Measurements from ENCODE around the gene TEX14.

Gene TEX14

DNA sequence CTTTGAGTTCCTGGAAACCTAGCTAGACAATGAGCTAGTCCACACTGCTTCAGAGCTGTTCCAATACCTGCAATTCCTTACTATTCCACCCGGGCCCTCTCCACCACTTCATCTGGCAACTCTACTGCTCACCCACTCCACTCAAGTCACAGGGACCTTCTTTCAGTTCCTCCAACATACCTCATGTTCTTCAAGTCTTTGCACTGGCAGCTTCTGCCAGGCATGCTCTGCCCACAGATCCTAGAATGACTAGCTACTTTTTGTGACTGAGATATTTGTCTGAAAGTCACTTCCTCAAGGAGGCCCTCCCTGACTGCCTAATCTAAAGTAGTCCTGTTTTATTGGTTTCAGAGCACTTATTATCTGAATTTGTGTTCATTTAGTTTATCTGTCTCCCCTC is 86.4 kb downstream of the TEX14 start:
- Histone ChIP-seq H2BK120ac (ENCODE audit: low read depth, low read length) (no peak overlapping the region), H2AFZ (ENCODE audit: low read length) (no peak overlapping the region), H3K27me3 (ENCODE audit: control insufficient read depth in 3 of 3, insufficient read depth in 3 of 3, low read depth in 1 of 3, low read length in 3 of 3) (no peaks in the 10 kb centered on the region), H2AK5ac (ENCODE audit: low read depth, low read length) (no peak overlapping the region), H3K79me1 (ENCODE audit: low read depth, low read length) (no peaks in the 10 kb centered on the region), H4K8ac (ENCODE audit: low read depth, low read length) (no peak overlapping the region), H3K18ac (ENCODE audit: low read length) (no peak overlapping the region), H3K23ac (ENCODE audit: low read depth, low read length, poor library complexity) (no peak overlapping the region), H3K27ac (replicated peaks; ENCODE audit: low read length) (no peak overlapping the region), H3K4me1 (ENCODE audit: control insufficient read depth in 2 of 2, insufficient read depth in 1 of 2, low read depth in 1 of 2, low read length in 2 of 2) (no peaks in the 10 kb centered on the region), H4K91ac (ENCODE audit: low read depth, low read length, poor library complexity) (no peak overlapping the region), H3K14ac (ENCODE audit: low read length) (no peak overlapping the region), H2BK15ac (ENCODE audit: low read length) (no peak overlapping the region), H2BK5ac (ENCODE audit: low read length) (no peak overlapping the region), H2BK12ac (ENCODE audit: low read length) (no peak overlapping the region), H3K9me3 (replicated peaks in 1 of 2; ENCODE audit: control insufficient read depth in 2 of 2, insufficient read depth in 1 of 2, low read depth in 1 of 2, low read length in 2 of 2) (peaks cover 0 to 2% of the 10 kb centered on the region in 2 donors), H3K36me3 (replicated peaks in 1 of 2; ENCODE audit: control insufficient read depth in 2 of 2, insufficient read depth in 2 of 2, low read length in 2 of 2) (no peaks in the 10 kb centered on the region), H3K4me2 (ENCODE audit: insufficient read depth, low read length, poor library complexity, severe bottlenecking) (no peak overlapping the region), H3K4ac (ENCODE audit: low read length) (no peak overlapping the region), H3K4me3 (ENCODE audit: low read length in 2 of 2) (no peak overlapping the region), H3K9ac (ENCODE audit: low read depth, low read length, poor library complexity) (no peak overlapping the region)
- no peak for DNase-seq (ENCODE audit: low spot score)
- WGBS, 2 donors (ENCODE audit: extremely low coverage in 2 of 2, insufficient read length in 2 of 2, insufficient replicate concordance in 1 of 2) = no CpG with 5 or more reads among the region's 1 CpG

DNA sequence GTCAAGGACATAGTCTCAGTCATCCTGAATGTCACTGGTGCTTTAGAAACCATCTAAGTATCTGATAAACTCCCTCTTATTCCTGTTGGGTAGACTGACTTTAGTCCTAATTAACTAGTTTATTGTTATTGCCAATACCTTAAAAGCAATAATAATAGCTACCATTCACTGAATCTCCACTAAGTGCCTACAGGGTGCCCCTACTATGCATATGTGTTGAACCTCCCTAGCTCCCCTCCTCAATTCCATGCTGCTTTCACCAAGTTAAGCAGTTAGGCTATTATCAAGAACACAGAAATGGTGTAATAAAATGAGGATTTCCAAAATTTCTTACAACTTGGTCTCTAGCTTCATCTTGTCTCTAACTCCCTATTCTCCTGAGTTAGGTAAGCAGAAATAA is 89.9 kb downstream of the TEX14 start:
- Histone ChIP-seq H3K27ac (replicated peaks; ENCODE audit: low read length) (no peak overlapping the region), H3K4ac (ENCODE audit: low read length) (no peak overlapping the region), H3K18ac (ENCODE audit: low read length) (no peak overlapping the region), H3K4me1 (ENCODE audit: control insufficient read depth in 2 of 2, insufficient read depth in 1 of 2, low read depth in 1 of 2, low read length in 2 of 2) (no peaks in the 10 kb centered on the region), H3K27me3 (ENCODE audit: control insufficient read depth in 3 of 3, insufficient read depth in 3 of 3, low read depth in 1 of 3, low read length in 3 of 3) (no peaks in the 10 kb centered on the region), H4K8ac (ENCODE audit: low read depth, low read length) (no peak overlapping the region), H2BK120ac (ENCODE audit: low read depth, low read length) (no peak overlapping the region), H3K14ac (ENCODE audit: low read length) (no peak overlapping the region), H3K4me3 (ENCODE audit: low read length in 2 of 2) (no peak overlapping the region), H3K9ac (ENCODE audit: low read depth, low read length, poor library complexity) (no peak overlapping the region), H2BK12ac (ENCODE audit: low read length) (no peak overlapping the region), H2BK5ac (ENCODE audit: low read length) (no peak overlapping the region), H4K91ac (ENCODE audit: low read depth, low read length, poor library complexity) (no peak overlapping the region), H3K79me1 (ENCODE audit: low read depth, low read length) (no peaks in the 10 kb centered on the region), H2AFZ (ENCODE audit: low read length) (no peak overlapping the region), H3K23ac (ENCODE audit: low read depth, low read length, poor library complexity) (no peak overlapping the region), H3K36me3 (replicated peaks in 1 of 2; ENCODE audit: control insufficient read depth in 2 of 2, insufficient read depth in 2 of 2, low read length in 2 of 2) (no peaks in the 10 kb centered on the region), H3K4me2 (ENCODE audit: insufficient read depth, low read length, poor library complexity, severe bottlenecking) (no peak overlapping the region), H2BK15ac (ENCODE audit: low read length) (no peak overlapping the region), H3K9me3 (replicated peaks in 1 of 2; ENCODE audit: control insufficient read depth in 2 of 2, insufficient read depth in 1 of 2, low read depth in 1 of 2, low read length in 2 of 2) (no peaks in the 10 kb centered on the region), H2AK5ac (ENCODE audit: low read depth, low read length) (no peak overlapping the region)
- DNase-seq (ENCODE audit: low spot score) = no peak

- H2BK15ac ChIP-seq (ENCODE audit: low read length) = no peak overlapping the region
- whole genome bisulfite sequencing, 2 donors (ENCODE audit: extremely low coverage in 2 of 2, insufficient read length in 2 of 2, insufficient replicate concordance in 1 of 2) = no CpG with 5 or more reads among the region's 3 CpGs
- no peaks in the 10 kb centered on the region for H3K36me3 ChIP-seq (replicated peaks in 1 of 2; ENCODE audit: control insufficient read depth in 2 of 2, insufficient read depth in 2 of 2, low read length in 2 of 2)
- no peak overlapping the region for H3K18ac ChIP-seq (ENCODE audit: low read length)
- H3K27ac ChIP-seq (replicated peaks; ENCODE audit: low read length) = no peak overlapping the region
- H3K4me1 ChIP-seq (ENCODE audit: control insufficient read depth in 2 of 2, insufficient read depth in 1 of 2, low read depth in 1 of 2, low read length in 2 of 2) = no peaks in the 10 kb centered on the region
- H3K14ac ChIP-seq (ENCODE audit: low read length) = no peak overlapping the region
- no peak overlapping the region for H3K4me2 ChIP-seq (ENCODE audit: insufficient read depth, low read length, poor library complexity, severe bottlenecking)
- H2AFZ ChIP-seq (ENCODE audit: low read length) = no peak overlapping the region
- no peak overlapping the region for H3K4me3 ChIP-seq (ENCODE audit: low read length in 2 of 2)
- H3K4ac ChIP-seq (ENCODE audit: low read length) = no peak overlapping the region
- DNase-seq (ENCODE audit: low spot score) = no peak
- H4K91ac ChIP-seq (ENCODE audit: low read depth, low read length, poor library complexity) = no peak overlapping the region
- no peaks in the 10 kb centered on the region for H3K9me3 ChIP-seq (replicated peaks in 1 of 2; ENCODE audit: control insufficient read depth in 2 of 2, insufficient read depth in 1 of 2, low read depth in 1 of 2, low read length in 2 of 2)
- H2BK120ac ChIP-seq (ENCODE audit: low read depth, low read length) = no peak overlapping the region
- H3K79me1 ChIP-seq (ENCODE audit: low read depth, low read length) = no peaks in the 10 kb centered on the region
- H2BK12ac ChIP-seq (ENCODE audit: low read length) = no peak overlapping the region
- no peak overlapping the region for H3K23ac ChIP-seq (ENCODE audit: low read depth, low read length, poor library complexity)
- no peak overlapping the region for H3K9ac ChIP-seq (ENCODE audit: low read depth, low read length, poor library complexity)
- H4K8ac ChIP-seq (ENCODE audit: low read depth, low read length) = no peak overlapping the region
- no peak overlapping the region for H2AK5ac ChIP-seq (ENCODE audit: low read depth, low read length)
- H2BK5ac ChIP-seq (ENCODE audit: low read length) = no peak overlapping the region
- H3K27me3 ChIP-seq (ENCODE audit: control insufficient read depth in 3 of 3, insufficient read depth in 3 of 3, low read depth in 1 of 3, low read length in 3 of 3) = no peaks in the 10 kb centered on the region
Observed at GRCh38 chr17:58597371-58597770, 94.5 kb downstream of the TEX14 start.

DNA sequence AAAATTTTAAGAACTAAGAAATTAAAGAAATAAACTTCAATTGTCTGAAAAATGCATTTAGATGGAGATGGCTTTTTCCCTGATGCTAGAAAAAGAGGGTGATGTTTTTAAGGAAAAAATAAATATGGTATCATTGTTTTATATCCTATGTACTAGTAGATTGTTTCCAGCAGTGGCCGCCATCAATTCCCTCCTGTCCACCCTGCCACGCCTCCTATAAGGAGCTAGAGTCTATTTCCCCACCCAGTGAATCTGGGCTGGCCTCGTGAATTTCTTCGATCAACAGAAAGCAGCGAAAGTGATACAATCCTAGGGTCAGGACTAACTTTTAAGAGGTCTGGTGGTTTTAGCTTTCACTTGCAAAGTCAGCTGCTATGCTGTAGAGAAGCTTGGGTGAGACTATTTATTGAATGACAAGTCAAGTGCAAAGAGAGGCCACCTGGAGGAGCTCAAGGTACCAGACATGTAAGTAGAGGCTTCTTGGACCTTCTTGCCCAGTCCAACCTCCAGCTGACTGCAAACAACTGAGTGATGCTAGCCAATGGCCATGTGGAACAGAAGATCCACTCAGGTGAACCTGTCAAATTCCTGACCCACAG is 96.6 kb downstream of the TEX14 start:
- H3K4me3 ChIP-seq (ENCODE audit: low read length in 2 of 2) = no peak overlapping the region
- H4K8ac ChIP-seq (ENCODE audit: low read depth, low read length) = no peak overlapping the region
- H3K79me1 ChIP-seq (ENCODE audit: low read depth, low read length) = no peaks in the 10 kb centered on the region
- H2AK5ac ChIP-seq (ENCODE audit: low read depth, low read length) = no peak overlapping the region
- H4K91ac ChIP-seq (ENCODE audit: low read depth, low read length, poor library complexity) = no peak overlapping the region
- H2BK15ac ChIP-seq (ENCODE audit: low read length) = no peak overlapping the region
- no peaks in the 10 kb centered on the region for H3K27me3 ChIP-seq (ENCODE audit: control insufficient read depth in 3 of 3, insufficient read depth in 3 of 3, low read depth in 1 of 3, low read length in 3 of 3)
- no peaks in the 10 kb centered on the region for H3K4me1 ChIP-seq (ENCODE audit: control insufficient read depth in 2 of 2, insufficient read depth in 1 of 2, low read depth in 1 of 2, low read length in 2 of 2)
- no peak overlapping the region for H3K9ac ChIP-seq (ENCODE audit: low read depth, low read length, poor library complexity)
- H3K4me2 ChIP-seq (ENCODE audit: insufficient read depth, low read length, poor library complexity, severe bottlenecking) = no peak overlapping the region
- no peaks in the 10 kb centered on the region for H3K36me3 ChIP-seq (replicated peaks in 1 of 2; ENCODE audit: control insufficient read depth in 2 of 2, insufficient read depth in 2 of 2, low read length in 2 of 2)
- no peak overlapping the region for H2AFZ ChIP-seq (ENCODE audit: low read length)
- no peak overlapping the region for H3K14ac ChIP-seq (ENCODE audit: low read length)
- H2BK120ac ChIP-seq (ENCODE audit: low read depth, low read length) = no peak overlapping the region
- no peak overlapping the region for H3K23ac ChIP-seq (ENCODE audit: low read depth, low read length, poor library complexity)
- DNase-seq (ENCODE audit: low spot score) = no peak
- no peaks in the 10 kb centered on the region for H3K9me3 ChIP-seq (replicated peaks in 1 of 2; ENCODE audit: control insufficient read depth in 2 of 2, insufficient read depth in 1 of 2, low read depth in 1 of 2, low read length in 2 of 2)
- H3K18ac ChIP-seq (ENCODE audit: low read length) = no peak overlapping the region
- no peak overlapping the region for H2BK5ac ChIP-seq (ENCODE audit: low read length)
- no CpG with 5 or more reads among the region's 5 CpGs for WGBS, 2 donors (ENCODE audit: extremely low coverage in 2 of 2, insufficient read length in 2 of 2, insufficient replicate concordance in 1 of 2)
- H3K27ac ChIP-seq (replicated peaks; ENCODE audit: low read length) = no peak overlapping the region
- H2BK12ac ChIP-seq (ENCODE audit: low read length) = no peak overlapping the region
- no peak overlapping the region for H3K4ac ChIP-seq (ENCODE audit: low read length)

Measured in neuronal stem cell (in vitro differentiated cells).